MCF 10A (cell line): ENCODE data around the gene NFIA. TPM values are rescaled to one million over a fixed set of nuclear protein-coding genes. Genes with fewer than 3 reads are reported as not detected.

Experiments
- BruUV-seq: library from RNA; stranded (reverse); fragments of 400-500 nt; replicated peaks from 2 replicates; lab custom pipeline; 2021; lab: Mats Ljungman, UMichigan
- CTCF ChIA-PET: fragments of 300-600 bp; sonication (Branson Sonifier 250); formaldehyde crosslinking; extraction: SDS; loops from one replicate; lab custom pipeline; 2021; ENCODE audit warnings: antibody characterized with exemption, inconsistent platforms; lab: Yijun Ruan, JAX
- POLR2A ChIA-PET: fragments of 300-600, 350-650 bp; sonication (Branson Sonifier 250); formaldehyde crosslinking; extraction: SDS; loops from one replicate; lab custom pipeline; 2020; ENCODE audit warnings: antibody characterized with exemption, inconsistent platforms; lab: Yijun Ruan, JAX
- DNase-seq: peaks from one replicate; pipeline ENCODE4 v3.0.0-alpha.2; 2018; ENCODE audit not compliant: unreplicated experiment
- H3K27ac Mint-ChIP-seq: one replicate; pipeline ENCODE4 v1.8.0; 2022; ENCODE audit warnings: mild to moderate bottlenecking, low read depth, mixed read lengths; ENCODE audit not compliant: unreplicated experiment
- H3K27me3 Mint-ChIP-seq: one replicate; pipeline ENCODE4 v1.8.0; 2022; ENCODE audit warnings: mixed read lengths; ENCODE audit not compliant: insufficient read depth, unreplicated experiment
- H3K36me3 Mint-ChIP-seq: one replicate; pipeline ENCODE4 v1.8.0; 2022; ENCODE audit warnings: mild to moderate bottlenecking, moderate library complexity, mixed read lengths; ENCODE audit not compliant: insufficient read depth, unreplicated experiment
- H3K4me1 Mint-ChIP-seq: one replicate; pipeline ENCODE4 v1.8.0; 2022; ENCODE audit warnings: mixed read lengths; ENCODE audit not compliant: insufficient read depth, unreplicated experiment
- H3K4me3 Mint-ChIP-seq: one replicate; pipeline ENCODE4 v1.8.0; 2022; ENCODE audit warnings: mild to moderate bottlenecking, moderate library complexity, mixed read lengths; ENCODE audit not compliant: unreplicated experiment
- H3K9me3 Mint-ChIP-seq: one replicate; pipeline ENCODE4 v1.8.0; 2022; ENCODE audit warnings: mixed read lengths; ENCODE audit not compliant: unreplicated experiment
- CTCF ChIP-seq: fragments of 200-600 bp; IDR thresholded peaks from one replicate; pipeline ENCODE4 v1.8.0; 2022; ENCODE audit warnings: antibody characterized with exemption, mild to moderate bottlenecking; ENCODE audit not compliant: unreplicated experiment
- intact Hi-C: fragments of 100-400 bp; cut with micrococcal nuclease; formaldehyde crosslinking; loops from 2 replicates; pipeline ENCODE4 v1.14.1; 2022
- total RNA-seq: library from RNA; stranded (reverse); gene quantifications from 2 replicates; pipeline ENCODE4 v1.2.3, GENCODE V29; 2022

Gene NFIA
- total RNA-seq, 1 experiment from 2014 or later: 54.8 TPM

- BruUV-seq: no TSS peak
- no peaks in the 10 kb centered on the region for H3K9me3 Mint-ChIP-seq
- CTCF ChIA-PET: interaction anchor here (0.8 to 5.3 kb wide), 6 partner anchors 27 to 400 kb away, joined by 3 to 77 read pairs (median 44); no protein-coding TSS in a partner anchor
These were observed 30.5 kb upstream of the NFIA start for GRCh38 chr1:61051719-61052394.

GRCh38 chr1:61052395-61053225 lies 29.8 kb upstream of the NFIA start:
- no peak for DNase-seq
- no TSS peak for BruUV-seq
- CTCF ChIA-PET: interaction anchor here (0.5 to 5.3 kb wide), 5 partner anchors 9 to 771 kb away, joined by 3 to 60 read pairs (median 3); no protein-coding TSS in a partner anchor
- POLR2A ChIA-PET: interaction anchor here (0.6 to 15.8 kb wide), 2 partner anchors 27 to 179 kb away, joined by 3 to 369 read pairs; partner anchors contain the start of gene NFIA
- intact Hi-C loops: loop anchor here (10.0 kb wide), 1 partner anchor 802 kb away; no protein-coding TSS in a partner anchor
- Mint-ChIP-seq H3K36me3 (no peaks in the 10 kb centered on the region), H3K9me3 (no peaks in the 10 kb centered on the region), H3K4me1 (peaks cover 12% of the 10 kb centered on the region), H3K27ac (no peak overlapping the region), H3K4me3 (no peak overlapping the region), H3K27me3 (no peaks in the 10 kb centered on the region)
- no peak for TF ChIP-seq CTCF

More at GRCh38 chr1:61051719-61052394, 30.5 kb upstream of the NFIA start:
- no peak for TF ChIP-seq CTCF
- H3K27ac Mint-ChIP-seq: no peak overlapping the region
- intact Hi-C loops: loop anchor here (10.0 kb wide), 1 partner anchor 803 kb away; no protein-coding TSS in a partner anchor
- no peaks in the 10 kb centered on the region for H3K27me3 Mint-ChIP-seq
- H3K36me3 Mint-ChIP-seq: no peaks in the 10 kb centered on the region
- POLR2A ChIA-PET: interaction anchor here (0.6 to 15.8 kb wide), 8 partner anchors 27 to 444 kb away, joined by 3 to 369 read pairs (median 4); partner anchors contain the start of gene NFIA
- peaks cover 18% of the 10 kb centered on the region for H3K4me1 Mint-ChIP-seq
- no peak for DNase-seq
- H3K4me3 Mint-ChIP-seq: no peak overlapping the region

GRCh38 chr1:61053226-61053711 lies 29.1 kb upstream of the NFIA start:
- no peak for TF ChIP-seq CTCF
- Mint-ChIP-seq H3K4me3 (no peak overlapping the region), H3K27me3 (no peaks in the 10 kb centered on the region), H3K4me1 (peaks cover 13% of the 10 kb centered on the region), H3K27ac (no peak overlapping the region), H3K9me3 (no peaks in the 10 kb centered on the region), H3K36me3 (no peaks in the 10 kb centered on the region)
- POLR2A ChIA-PET: interaction anchor here (15.8 kb wide), 1 partner anchor 26 kb away, joined by 369 read pairs; the partner anchor contains the start of gene NFIA
- intact Hi-C loops: loop anchor here (10.0 kb wide), 1 partner anchor 802 kb away; no protein-coding TSS in a partner anchor
- no TSS peak for BruUV-seq
- no peak for DNase-seq
- CTCF ChIA-PET: interaction anchor here (0.5 to 5.3 kb wide), 5 partner anchors 8 to 772 kb away, joined by 3 to 60 read pairs (median 3); no protein-coding TSS in a partner anchor
